HepG2 (cell line): ENCODE results near the gene LRIG1. TPM values are rescaled to one million over a fixed set of nuclear protein-coding genes. Genes with fewer than 3 reads are reported as not detected.

Experiments
- ATAC-seq: fragments of 200-7000 bp; cut with Tn5 transposase; 3 replicates; pipeline ENCODE4 v1.9.1; 2020; ENCODE audit warnings: mild to moderate bottlenecking, moderate library complexity
- BruUV-seq: library from RNA; stranded (reverse); fragments of 400-500 nt; replicated peaks from 2 replicates; lab custom pipeline; 2021; lab: Mats Ljungman, UMichigan
- CTCF ChIA-PET: fragments of 300-600 bp; formaldehyde crosslinking; extraction: SDS; loops from one replicate; lab custom pipeline; 2021; ENCODE audit warnings: low total read pairs, inconsistent platforms, low intra/inter-chr PET ratio; lab: Yijun Ruan, JAX
- POLR2A ChIA-PET: fragments of 350-600 bp; sonication (Branson Sonifier 250); formaldehyde crosslinking; loops from one replicate; lab custom pipeline; 2020; ENCODE audit warnings: antibody characterized with exemption, inconsistent platforms; lab: Yijun Ruan, JAX
- DNase-seq: peaks from one replicate; pipeline ENCODE4 v3.0.0-alpha.2; 2015; ENCODE audit warnings: low spot score
- FAIRE-seq: peaks from 3 replicates; lab custom pipeline; 2011; peaks lifted over from hg19 to GRCh38; lab: Jason Lieb, UNC
- H2AFZ ChIP-seq: one replicate; pipeline ENCODE4 v1.6.1; 2011; ENCODE audit warnings: low read length, inconsistent platforms
- H3K27ac ChIP-seq: fragments of 300-600 bp; 3 replicates; pipeline ENCODE4 v1.8.0; 2011; ENCODE audit warnings: mixed run types, mild to moderate bottlenecking, mixed read lengths, low read length, inconsistent platforms; ENCODE audit not compliant: insufficient read depth; ENCODE audit errors: extremely low read length
- H3K27me3 ChIP-seq, 2 experiments: fragments of 200-600 bp in 1 of 2; 2 replicates in 1 of 2; 3 replicates in 1 of 2; pipeline versions ENCODE4 v1.6.0 to v1.8.0; 2011; ENCODE audit warnings: low read length in 2 of 2, mild to moderate bottlenecking in 2 of 2, moderate library complexity in 2 of 2, inconsistent platforms in 1 of 2; ENCODE audit not compliant: insufficient read depth in 2 of 2, control insufficient read depth in 1 of 2
- H3K36me3 ChIP-seq, 2 experiments: fragments of 200-600 bp in 1 of 2; replicated peaks in 1 of 2; 2 replicates in 1 of 2; 3 replicates in 1 of 2; pipeline versions ENCODE4 v1.5.1 to v1.8.0; 2011; ENCODE audit warnings: low read length in 2 of 2, inconsistent platforms in 1 of 2; ENCODE audit not compliant: insufficient read depth in 2 of 2, control insufficient read depth in 1 of 2
- H3K4me1 ChIP-seq: 2 replicates; pipeline ENCODE4 v1.5.1; 2012; ENCODE audit warnings: low read length, inconsistent platforms; ENCODE audit not compliant: insufficient read depth
- H3K4me2 ChIP-seq: 2 replicates; pipeline ENCODE4 v1.6.0; 2011; ENCODE audit warnings: low read depth, low read length, inconsistent platforms
- H3K4me3 ChIP-seq, 3 experiments: fragments of 200-600 bp in 1 of 3; sonication (generic), shearing (Covaris generic) in 1 of 3; replicated peaks in 1 of 3; 2 replicates each; pipeline ENCODE4 v1.5.1; 2011 to 2016; ENCODE audit warnings: low read length in 3 of 3, inconsistent platforms in 2 of 3, low read depth in 2 of 3, mild to moderate bottlenecking in 2 of 3, control low read depth in 1 of 3, mixed read lengths in 1 of 3; ENCODE audit not compliant: insufficient read depth in 1 of 3
- H3K79me2 ChIP-seq: one replicate; pipeline ENCODE4 v1.6.1; 2011; ENCODE audit warnings: low read length, inconsistent platforms; ENCODE audit not compliant: insufficient read depth
- H3K9ac ChIP-seq: 2 replicates; pipeline ENCODE4 v1.6.0; 2011; ENCODE audit warnings: mild to moderate bottlenecking, low read depth, low read length, inconsistent platforms; ENCODE audit not compliant: insufficient read depth
- H3K9me3 ChIP-seq: 2 replicates; pipeline ENCODE4 v1.5.1; 2012; ENCODE audit warnings: mild to moderate bottlenecking, low read length
- H4K20me1 ChIP-seq: 2 replicates; pipeline ENCODE4 v1.6.0; 2011; ENCODE audit warnings: inconsistent platforms, mild to moderate bottlenecking, low read length, moderate library complexity; ENCODE audit not compliant: insufficient read depth
- ELF1 ChIP-seq: sonication (generic); formaldehyde crosslinking; IDR thresholded peaks from 2 replicates; pipeline ENCODE4 v1.4.0; 2020; ENCODE audit warnings: missing genetic modification reagents
- GRHL1 ChIP-seq: sonication (generic); formaldehyde crosslinking; conservative IDR thresholded peaks from 2 replicates; pipeline ENCODE4 v1.8.0; 2022; ENCODE audit warnings: missing genetic modification reagents
- KMT2A ChIP-seq: sonication (generic); formaldehyde crosslinking; IDR thresholded peaks from 2 replicates; pipeline ENCODE4 v1.4.0; 2020; ENCODE audit warnings: missing genetic modification reagents
- MATR3 ChIP-seq: sonication (generic); formaldehyde crosslinking; IDR thresholded peaks from 2 replicates; pipeline ENCODE4 v1.4.0; 2020; ENCODE audit warnings: missing genetic modification reagents
- MIER3 ChIP-seq: IDR thresholded peaks from 2 replicates; pipeline ENCODE4 v1.6.1; 2016; ENCODE audit warnings: missing compliant biosample characterization, borderline replicate concordance
- SP5 ChIP-seq: IDR thresholded peaks from 2 replicates; pipeline ENCODE4 v1.6.1; 2016; ENCODE audit warnings: low read depth, borderline replicate concordance
- SRSF9 ChIP-seq: fragments of 200-400 bp; formaldehyde crosslinking; IDR thresholded peaks from 2 replicates; pipeline ENCODE4 v1.6.1; 2018; ENCODE audit warnings: borderline replicate concordance, mild to moderate bottlenecking, low read depth, low read length; ENCODE audit not compliant: insufficient read depth, poor library complexity, severe bottlenecking
- ZFP41 ChIP-seq: sonication (generic); formaldehyde crosslinking; IDR thresholded peaks from 2 replicates; pipeline ENCODE4 v1.4.0; 2020; ENCODE audit warnings: mild to moderate bottlenecking, missing genetic modification reagents, borderline replicate concordance
- ZNF260 ChIP-seq: sonication (generic); formaldehyde crosslinking; IDR thresholded peaks from 2 replicates; pipeline ENCODE4 v1.4.0; 2020; ENCODE audit warnings: missing genetic modification reagents, low read depth, mild to moderate bottlenecking, borderline replicate concordance
- ZNF263 ChIP-seq: sonication (generic); formaldehyde crosslinking; IDR thresholded peaks from 2 replicates; pipeline ENCODE4 v1.4.0; 2020; ENCODE audit warnings: missing genetic modification reagents
- ZNF317 ChIP-seq: sonication (generic); formaldehyde crosslinking; IDR thresholded peaks from 2 replicates; pipeline ENCODE4 v1.5.0; 2020; ENCODE audit warnings: mild to moderate bottlenecking, missing genetic modification reagents
- ZNF354B ChIP-seq: sonication (generic); formaldehyde crosslinking; IDR thresholded peaks from 2 replicates; pipeline ENCODE4 v1.8.0; 2022; ENCODE audit warnings: mild to moderate bottlenecking, missing genetic modification reagents
- ZNF616 ChIP-seq: sonication (generic); formaldehyde crosslinking; IDR thresholded peaks from 2 replicates; pipeline ENCODE4 v1.5.0; 2020; ENCODE audit warnings: low read depth, mild to moderate bottlenecking, missing genetic modification reagents
- ZNF619 ChIP-seq: sonication (generic); formaldehyde crosslinking; IDR thresholded peaks from 2 replicates; pipeline ENCODE4 v1.4.0; 2020; ENCODE audit warnings: mild to moderate bottlenecking, missing genetic modification reagents
- ZNF629 ChIP-seq: sonication (generic); formaldehyde crosslinking; conservative IDR thresholded peaks from 2 replicates; pipeline ENCODE4 v1.5.0; 2020; ENCODE audit warnings: missing genetic modification reagents
- WGBS: methylation state at CpG from one replicate; pipeline ENCODE4 v1.1.6; 2017; ENCODE audit warnings: low lambda C conversion rate; 5-methylcytosine and 5-hydroxymethylcytosine counted together
- in situ Hi-C: cut with HindIII; loops from 2 replicates; pipeline ENCODE4 v1.10.0; 2017; ENCODE audit warnings: low pct_unique_long_range_greater_than_20kb; ENCODE audit not compliant: extremely low pct_ligation_motif_present
- intact Hi-C: fragments of 100-400 bp; cut with micrococcal nuclease; formaldehyde crosslinking; loops from one replicate; pipeline ENCODE4 v1.10.0; 2022; ENCODE audit not compliant: unreplicated experiment
- polyA plus RNA-seq, 8 experiments: library from polyadenylated mRNA; depleted of rRNA in 3 of 8; stranded (reverse) in 7 of 8; unstranded in 1 of 8; fragments of >200 nt; fragmentation: Illumina TruSeq in 4 of 8; extraction: Trizol in 4 of 8; gene quantifications; 2 replicates each; pipeline versions ENCODE4 v1.2.1 to v1.2.3, GENCODE V29; 2011 to 2016; ENCODE audit warnings: low read depth in 4 of 8, missing spikeins in 1 of 8, mixed read lengths in 1 of 8; ENCODE audit not compliant: insufficient read depth in 1 of 8
- total RNA-seq, 5 experiments: library from RNA; depleted of rRNA; stranded (reverse); fragments of >200 nt; fragmentation: Illumina TruSeq; extraction: Trizol; gene quantifications; 2 replicates each; pipeline ENCODE4 v1.2.3, GENCODE V29; 2016; ENCODE audit warnings: low read depth in 1 of 5
- TF ChIP-seq, protein P1 (sequence below), 2 experiments: sonication (generic) in 1 of 2; formaldehyde crosslinking in 1 of 2; IDR thresholded peaks; 2 replicates each; pipeline versions ENCODE4 v1.4.0 to v1.6.1; 2016 to 2020; ENCODE audit warnings: borderline replicate concordance in 1 of 2, low read depth in 1 of 2, mild to moderate bottlenecking in 1 of 2, missing genetic modification reagents in 1 of 2
- TF ChIP-seq, protein P2 (sequence below): sonication (generic); IDR thresholded peaks from 2 replicates; pipeline ENCODE4 v1.6.1; 2016; ENCODE audit warnings: low read depth, borderline replicate concordance

LRIG1 gene
- total and polyA plus RNA-seq, 2 of the 13 experiments (the other 11 are each of a cell fraction or from before 2014, with no cell fraction given), result 17.8 to 24.8 TPM

DNA sequence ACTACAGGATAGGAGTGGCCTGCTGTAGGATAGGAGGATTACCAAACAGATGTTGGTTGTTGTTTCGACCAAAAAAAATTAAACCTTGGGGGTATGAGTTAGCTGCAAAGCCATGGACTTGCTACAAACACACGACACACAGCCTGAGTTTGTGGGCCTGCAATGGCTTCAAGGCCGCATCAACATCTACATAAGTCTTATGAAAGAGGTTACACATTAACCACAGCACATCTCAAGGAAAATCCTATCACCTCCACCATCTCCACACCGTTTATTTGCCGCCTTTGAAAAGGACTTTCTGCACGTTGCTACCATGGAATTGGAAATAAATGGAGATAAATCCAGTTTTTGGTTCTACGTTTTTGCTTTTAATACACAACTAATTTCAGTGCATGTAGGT, 23.0 kb downstream of the LRIG1 start (continued):
- TF ChIP-seq ZNF260 (CRISPR knock-in tag), result no peak
- TF ChIP-seq, protein P1, sequence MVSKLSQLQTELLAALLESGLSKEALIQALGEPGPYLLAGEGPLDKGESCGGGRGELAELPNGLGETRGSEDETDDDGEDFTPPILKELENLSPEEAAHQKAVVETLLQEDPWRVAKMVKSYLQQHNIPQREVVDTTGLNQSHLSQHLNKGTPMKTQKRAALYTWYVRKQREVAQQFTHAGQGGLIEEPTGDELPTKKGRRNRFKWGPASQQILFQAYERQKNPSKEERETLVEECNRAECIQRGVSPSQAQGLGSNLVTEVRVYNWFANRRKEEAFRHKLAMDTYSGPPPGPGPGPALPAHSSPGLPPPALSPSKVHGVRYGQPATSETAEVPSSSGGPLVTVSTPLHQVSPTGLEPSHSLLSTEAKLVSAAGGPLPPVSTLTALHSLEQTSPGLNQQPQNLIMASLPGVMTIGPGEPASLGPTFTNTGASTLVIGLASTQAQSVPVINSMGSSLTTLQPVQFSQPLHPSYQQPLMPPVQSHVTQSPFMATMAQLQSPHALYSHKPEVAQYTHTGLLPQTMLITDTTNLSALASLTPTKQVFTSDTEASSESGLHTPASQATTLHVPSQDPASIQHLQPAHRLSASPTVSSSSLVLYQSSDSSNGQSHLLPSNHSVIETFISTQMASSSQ (IDR thresholded peaks at IDR 0.05; ENCODE audit: low read depth), result peak; percentile 81
- TF ChIP-seq, protein P1 (CRISPR knock-in tag; IDR thresholded peaks at IDR 0.05; ENCODE audit: borderline replicate concordance), result peak; percentile 46; the same call in 1 of the 2 replicates
- no peak for TF ChIP-seq ZNF619 (CRISPR knock-in tag)
- TF ChIP-seq ZFP41 (CRISPR knock-in tag), result no peak
- TF ChIP-seq SRSF9, result no peak
- no peak for TF ChIP-seq MATR3 (CRISPR knock-in tag)
- no peak for TF ChIP-seq ELF1 (CRISPR knock-in tag)

- peak; percentile 58 for DNase-seq
- Histone ChIP-seq H2AFZ (no peak overlapping the region), H3K27ac (peak overlapping the region; percentile 99), H3K27me3 (no peaks in the 10 kb centered on the region), H3K9me3 (no peaks in the 10 kb centered on the region), H3K9ac (peak overlapping the region; percentile 56), H3K4me2 (peak overlapping the region; percentile 43), H4K20me1 (no peaks in the 10 kb centered on the region), H3K36me3 (no peaks in the 10 kb centered on the region), H3K4me3 (0 out of 6 replicates have a peak overlapping the region, but pooled peaks of 1 of the 3 experiments have one; percentile 13), H3K4me1 (peaks cover 96% of the 10 kb centered on the region), H3K79me2 (peaks cover 85% of the 10 kb centered on the region)
- intact Hi-C loops, result no loop called here
- ChIA-PET POLR2A (interaction anchor here (0.9 to 7.6 kb wide), 3 partner anchors 9 to 15 kb away, joined by 3 to 115 read pairs (median 4); no protein-coding TSS in a partner anchor), CTCF (no interaction called here)
- ATAC-seq, result no peak
- in situ Hi-C loops, result no loop called here
- 48% methylated on average over 9 of the region's 9 CpGs for WGBS
- BruUV-seq, result no TSS peak
- peak; percentile 18 for FAIRE-seq
- TF ChIP-seq ZNF317 (CRISPR knock-in tag), result no peak
- TF ChIP-seq MIER3 (CRISPR knock-in tag), result no peak
- peak; percentile 40; the same call in 1 of the 2 replicates for TF ChIP-seq KMT2A (CRISPR knock-in tag)
- TF ChIP-seq, protein P2, sequence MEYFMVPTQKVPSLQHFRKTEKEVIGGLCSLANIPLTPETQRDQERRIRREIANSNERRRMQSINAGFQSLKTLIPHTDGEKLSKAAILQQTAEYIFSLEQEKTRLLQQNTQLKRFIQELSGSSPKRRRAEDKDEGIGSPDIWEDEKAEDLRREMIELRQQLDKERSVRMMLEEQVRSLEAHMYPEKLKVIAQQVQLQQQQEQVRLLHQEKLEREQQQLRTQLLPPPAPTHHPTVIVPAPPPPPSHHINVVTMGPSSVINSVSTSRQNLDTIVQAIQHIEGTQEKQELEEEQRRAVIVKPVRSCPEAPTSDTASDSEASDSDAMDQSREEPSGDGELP, result peak; percentile 57; the same call in 1 of the 2 replicates
- TF ChIP-seq ZNF263 (CRISPR knock-in tag), result no peak
- TF ChIP-seq SP5, result no peak
- TF ChIP-seq GRHL1, result no peak
- TF ChIP-seq ZNF629 (CRISPR knock-in tag), result no peak
- TF ChIP-seq ZNF616 (CRISPR knock-in tag), result no peak
- TF ChIP-seq ZNF354B (CRISPR knock-in tag), result no peak
These were observed 23.9 kb downstream of the LRIG1 start for GRCh38 chr3:66476852-66477381.
